ENCODE results near the gene PARD6G. TPM values are rescaled to one million over a fixed set of nuclear protein-coding genes. Genes with fewer than 3 reads are reported as not detected.

The PARD6G gene
- total RNA-seq, 2 donors from 2014 or later, result 12.3 to 18.7 TPM

DNA sequence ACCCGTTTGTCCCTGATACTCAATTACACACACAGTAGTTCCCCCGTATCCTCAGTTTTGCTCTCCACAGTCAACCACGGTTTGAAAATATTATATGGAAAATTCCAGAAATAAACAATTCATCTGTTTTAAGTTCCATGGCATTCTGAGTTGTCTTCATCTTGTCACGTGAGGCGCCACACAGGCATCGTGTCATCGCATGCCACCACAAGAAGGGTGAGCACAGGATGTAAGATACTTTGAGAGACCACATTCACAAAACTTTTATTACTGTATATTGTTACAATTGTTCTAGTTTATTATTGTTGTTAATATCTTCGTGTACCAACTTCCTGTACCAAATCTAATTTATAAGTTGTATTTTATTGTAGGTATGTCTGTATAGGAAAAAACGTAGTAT lies 120.5 kb downstream of the PARD6G start:
- Histone ChIP-seq H3K4me1 (replicated peaks) (no peaks in the 10 kb centered on the region), H3K4me3 (no peak overlapping the region), H3K9me3 (no peaks in the 10 kb centered on the region), H3K36me3 (no peaks in the 10 kb centered on the region), H3K27me3 (replicated peaks; ENCODE audit: insufficient read depth) (no peaks in the 10 kb centered on the region), H3K27ac (no peak overlapping the region)
- WGBS, result 95% methylated on average over 9 of the region's 9 CpGs
- TF ChIP-seq POLR2AphosphoS5 (IDR thresholded peaks at IDR 0.05) (no peak), POLR2A (IDR thresholded peaks at IDR 0.05) (no peak)
- TF ChIP-seq, protein P1, sequence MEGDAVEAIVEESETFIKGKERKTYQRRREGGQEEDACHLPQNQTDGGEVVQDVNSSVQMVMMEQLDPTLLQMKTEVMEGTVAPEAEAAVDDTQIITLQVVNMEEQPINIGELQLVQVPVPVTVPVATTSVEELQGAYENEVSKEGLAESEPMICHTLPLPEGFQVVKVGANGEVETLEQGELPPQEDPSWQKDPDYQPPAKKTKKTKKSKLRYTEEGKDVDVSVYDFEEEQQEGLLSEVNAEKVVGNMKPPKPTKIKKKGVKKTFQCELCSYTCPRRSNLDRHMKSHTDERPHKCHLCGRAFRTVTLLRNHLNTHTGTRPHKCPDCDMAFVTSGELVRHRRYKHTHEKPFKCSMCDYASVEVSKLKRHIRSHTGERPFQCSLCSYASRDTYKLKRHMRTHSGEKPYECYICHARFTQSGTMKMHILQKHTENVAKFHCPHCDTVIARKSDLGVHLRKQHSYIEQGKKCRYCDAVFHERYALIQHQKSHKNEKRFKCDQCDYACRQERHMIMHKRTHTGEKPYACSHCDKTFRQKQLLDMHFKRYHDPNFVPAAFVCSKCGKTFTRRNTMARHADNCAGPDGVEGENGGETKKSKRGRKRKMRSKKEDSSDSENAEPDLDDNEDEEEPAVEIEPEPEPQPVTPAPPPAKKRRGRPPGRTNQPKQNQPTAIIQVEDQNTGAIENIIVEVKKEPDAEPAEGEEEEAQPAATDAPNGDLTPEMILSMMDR (IDR thresholded peaks at IDR 0.05), result no peak
- intact Hi-C loops (cut with DNase I), result no loop called here
- no peak for DNase-seq (ENCODE audit: low spot score)

DNA sequence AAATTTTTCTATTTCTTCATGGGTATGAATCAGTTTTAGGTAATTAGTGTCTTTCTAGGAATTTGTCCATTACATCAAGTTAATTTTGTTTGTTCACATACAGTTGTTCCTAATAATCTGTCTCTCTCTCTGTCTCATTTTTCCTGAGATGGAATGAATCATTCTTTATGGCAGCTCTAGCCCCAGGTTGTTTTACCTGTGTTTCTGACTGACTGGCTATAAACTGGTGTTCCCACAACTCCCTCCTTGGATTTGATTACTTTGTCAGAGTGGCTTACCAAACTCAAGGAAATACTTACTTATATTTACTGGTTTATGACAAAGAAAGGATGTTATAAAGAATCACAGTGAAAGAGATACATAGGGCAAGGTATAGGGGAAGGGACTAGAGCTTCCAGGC lies 123.2 kb downstream of the PARD6G start:
- no peaks in the 10 kb centered on the region for H3K9me3 ChIP-seq
- H3K27me3 ChIP-seq (replicated peaks; ENCODE audit: insufficient read depth), result no peaks in the 10 kb centered on the region
- H3K27ac ChIP-seq, result no peak overlapping the region
- H3K36me3 ChIP-seq, result no peaks in the 10 kb centered on the region
- intact Hi-C loops (cut with DNase I), result no loop called here
- no peak overlapping the region for H3K4me3 ChIP-seq
- TF ChIP-seq, protein P1 (IDR thresholded peaks at IDR 0.05), result no peak
- TF ChIP-seq POLR2AphosphoS5 (IDR thresholded peaks at IDR 0.05) (no peak), POLR2A (IDR thresholded peaks at IDR 0.05) (no peak)
- H3K4me1 ChIP-seq (replicated peaks), result no peaks in the 10 kb centered on the region
- no peak for DNase-seq (ENCODE audit: low spot score)

DNA sequence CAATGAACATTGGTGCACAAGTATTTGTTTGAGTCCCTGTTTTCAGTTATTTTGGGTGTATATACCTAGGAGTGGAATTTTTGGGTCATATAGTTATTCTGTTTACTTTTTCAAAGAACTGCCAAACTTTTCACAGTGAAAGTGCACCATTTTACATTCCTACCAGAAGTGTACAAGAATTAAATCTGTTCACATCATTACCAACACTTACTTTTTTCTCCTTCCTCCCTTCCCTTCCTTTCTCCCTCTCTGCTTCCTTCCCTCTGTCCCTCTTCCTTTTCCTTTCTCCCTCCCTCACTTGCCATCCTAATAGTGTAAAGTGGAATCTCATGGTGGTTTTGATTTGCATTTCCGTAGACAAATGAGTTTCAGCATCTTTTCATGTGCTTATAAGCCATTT lies 126.4 kb downstream of the PARD6G start:
- H3K27ac ChIP-seq, result no peak overlapping the region
- no peaks in the 10 kb centered on the region for H3K27me3 ChIP-seq (replicated peaks; ENCODE audit: insufficient read depth)
- no peaks in the 10 kb centered on the region for H3K4me1 ChIP-seq (replicated peaks)
- intact Hi-C loops (cut with DNase I), result no loop called here
- WGBS, result 0% methylated on average over 1 of the region's 1 CpG
- no peak for DNase-seq (ENCODE audit: low spot score)
- no peaks in the 10 kb centered on the region for H3K36me3 ChIP-seq
- H3K9me3 ChIP-seq, result no peaks in the 10 kb centered on the region
- no peak overlapping the region for H3K4me3 ChIP-seq
- TF ChIP-seq POLR2AphosphoS5 (IDR thresholded peaks at IDR 0.05) (no peak), POLR2A (IDR thresholded peaks at IDR 0.05) (no peak)
- TF ChIP-seq, protein P1 (IDR thresholded peaks at IDR 0.05), result no peak

DNA sequence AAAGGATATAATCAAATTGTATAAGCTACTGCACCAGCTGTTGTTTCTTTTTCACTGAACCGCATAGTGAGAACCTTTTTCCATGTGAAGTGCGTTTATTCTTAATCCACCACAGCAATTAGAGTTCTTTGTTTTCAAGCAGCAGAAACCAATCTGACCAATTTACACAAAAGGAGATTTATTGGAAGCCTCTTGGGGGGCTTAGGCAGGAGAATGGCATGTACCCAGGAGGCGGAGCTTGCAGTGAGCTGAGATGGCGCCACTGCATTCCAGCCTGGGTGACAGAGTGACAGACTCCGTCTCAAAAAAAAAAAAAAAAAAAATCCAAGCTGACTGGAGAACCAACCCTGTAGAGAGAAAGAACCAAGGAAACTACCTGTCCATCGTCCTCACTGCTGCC lies 128.2 kb downstream of the PARD6G start:
- 79% methylated on average over 6 of the region's 6 CpGs for WGBS
- H3K27me3 ChIP-seq (replicated peaks; ENCODE audit: insufficient read depth), result no peaks in the 10 kb centered on the region
- H3K36me3 ChIP-seq, result no peaks in the 10 kb centered on the region
- H3K27ac ChIP-seq, result no peak overlapping the region
- no peaks in the 10 kb centered on the region for H3K4me1 ChIP-seq (replicated peaks)
- H3K9me3 ChIP-seq, result no peaks in the 10 kb centered on the region
- no peak for DNase-seq (ENCODE audit: low spot score)
- no peak for TF ChIP-seq POLR2A (IDR thresholded peaks at IDR 0.05)
- TF ChIP-seq, protein P1 (IDR thresholded peaks at IDR 0.05), result no peak
- TF ChIP-seq POLR2AphosphoS5 (IDR thresholded peaks at IDR 0.05), result no peak
- intact Hi-C loops (cut with DNase I), result no loop called here
- no peak overlapping the region for H3K4me3 ChIP-seq

DNA sequence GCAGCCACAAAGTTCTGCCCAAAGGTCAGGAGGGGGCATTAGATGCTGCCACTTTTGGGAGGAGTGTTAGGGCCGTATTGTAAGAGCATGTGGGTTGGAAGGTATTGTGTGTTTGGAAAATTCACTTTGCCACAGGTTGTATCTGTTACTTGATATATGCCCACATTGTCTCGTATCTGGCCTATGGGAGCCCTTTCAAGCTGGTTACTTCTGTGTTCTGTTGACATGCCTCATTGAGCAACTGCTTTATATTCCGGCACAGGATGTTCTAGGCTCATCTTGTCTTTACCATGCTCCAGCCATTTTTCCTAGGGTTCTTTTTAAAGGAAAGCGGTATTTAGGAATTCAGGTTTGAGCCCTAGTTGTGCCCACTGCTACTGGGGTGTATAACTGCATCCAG lies 132.3 kb downstream of the PARD6G start:
- no peaks in the 10 kb centered on the region for H3K36me3 ChIP-seq
- TF ChIP-seq POLR2AphosphoS5 (IDR thresholded peaks at IDR 0.05) (no peak), POLR2A (IDR thresholded peaks at IDR 0.05) (no peak)
- TF ChIP-seq, protein P1 (IDR thresholded peaks at IDR 0.05), result no peak
- no peak overlapping the region for H3K27ac ChIP-seq
- no peak for DNase-seq (ENCODE audit: low spot score)
- intact Hi-C loops (cut with DNase I), result no loop called here
- H3K27me3 ChIP-seq (replicated peaks; ENCODE audit: insufficient read depth), result no peaks in the 10 kb centered on the region
- H3K4me1 ChIP-seq (replicated peaks), result peaks cover 5% of the 10 kb centered on the region
- H3K4me3 ChIP-seq, result no peak overlapping the region
- 93% methylated on average over 4 of the region's 4 CpGs for WGBS
- H3K9me3 ChIP-seq, result no peaks in the 10 kb centered on the region
